RKO (cell line): ENCODE measurements around the gene ART4.

Experiments used
- DNase-seq: peaks from one replicate; pipeline ENCODE4 v3.0.0-alpha.2; 2016; ENCODE audit warnings: low spot score

Gene ART4

DNA sequence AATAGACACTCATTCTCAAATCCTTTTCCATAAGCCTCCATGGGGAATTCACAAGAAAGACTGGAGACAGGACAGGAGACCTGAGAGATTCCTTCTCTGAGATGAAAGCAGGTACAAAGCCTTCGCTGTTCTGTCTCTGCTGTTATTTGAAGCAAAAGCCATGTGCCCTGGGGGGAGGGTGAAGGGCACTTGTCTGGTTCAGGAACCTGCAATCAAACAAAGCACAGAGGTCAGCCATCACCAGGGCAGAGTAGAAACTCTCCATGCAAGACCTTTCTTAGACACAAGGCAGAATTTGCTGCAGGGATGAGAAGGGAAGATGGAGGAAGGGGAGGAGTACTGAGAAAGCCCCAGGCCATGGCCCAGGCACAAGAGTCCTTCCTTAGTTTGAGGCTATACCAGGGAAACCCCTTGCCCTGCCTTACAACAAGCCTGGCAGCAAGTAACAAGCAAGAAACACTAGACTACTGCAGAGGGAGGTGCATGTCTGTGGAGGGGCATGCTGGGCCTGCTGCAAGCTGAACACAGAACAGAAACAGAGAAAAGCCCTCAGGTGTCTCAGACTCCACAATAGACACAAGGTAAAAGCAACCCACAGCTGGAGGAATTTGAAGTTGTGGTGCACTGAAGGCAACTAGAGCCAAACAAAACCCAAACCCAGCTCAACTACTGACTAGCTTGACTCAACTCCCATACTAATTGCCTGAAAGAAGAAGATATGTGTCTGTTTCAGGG is 7.8 kb upstream of the ART4 start:
- DNase-seq = no peak

- no peak for DNase-seq
Measured at GRCh38 chr12:14849661-14850060, 6.3 kb upstream of the ART4 start.

GRCh38 chr12:14846876-14847580 is 3.7 kb upstream of the ART4 start:
- DNase-seq = no peak

- no peak for DNase-seq
Measured at GRCh38 chr12:14846042-14846587, 2.8 kb upstream of the ART4 start.

DNA sequence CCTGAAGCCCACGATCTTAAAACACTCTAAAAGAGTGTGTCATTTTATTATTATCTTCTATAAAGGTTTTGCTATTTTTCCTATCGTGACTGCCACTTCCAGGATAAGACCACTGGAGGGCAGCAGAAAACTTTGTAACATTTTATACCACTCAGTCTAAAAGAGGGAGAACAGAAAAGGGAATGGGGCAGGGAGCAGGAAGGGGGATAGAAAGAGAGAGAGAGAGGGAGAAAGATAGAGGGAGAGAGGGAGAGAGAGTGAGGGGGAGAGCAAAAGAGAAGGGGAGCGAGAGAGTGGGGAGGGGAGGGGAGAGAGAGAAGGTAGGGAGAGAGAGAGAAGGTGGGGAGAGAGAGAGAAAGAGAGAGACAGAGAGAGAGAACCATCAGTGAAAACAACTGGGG is 2.0 kb upstream of the ART4 start:
- DNase-seq = peak; percentile 62

GRCh38 chr12:14844401-14844800 is 1.1 kb upstream of the ART4 start:
- no peak for DNase-seq

- no peak for DNase-seq
Measured at GRCh38 chr12:14842315-14842714, 1.0 kb downstream of the ART4 start.

- no peak for DNase-seq
Measured at GRCh38 chr12:14841761-14842160, 1.6 kb downstream of the ART4 start.

DNA sequence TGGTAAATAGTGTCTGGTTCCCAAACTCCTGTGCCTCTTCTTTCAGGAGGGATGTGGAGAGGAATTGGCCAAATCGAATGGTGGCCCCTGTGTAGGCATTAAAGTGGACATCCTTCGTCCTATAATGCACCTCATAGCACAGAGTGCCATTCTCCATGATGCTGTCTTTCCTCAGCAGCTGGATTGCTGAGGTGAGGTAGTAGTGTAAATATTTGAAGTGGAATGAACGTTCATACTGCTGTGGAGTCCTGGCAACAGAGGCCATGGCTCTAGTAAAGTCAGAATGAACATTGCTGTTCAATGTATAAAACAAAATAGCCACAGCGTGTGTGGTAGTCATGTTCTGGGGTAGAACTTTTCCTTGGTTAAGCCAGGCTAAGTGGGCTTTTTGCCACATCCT is 2.7 kb downstream of the ART4 start:
- DNase-seq = no peak

DNA sequence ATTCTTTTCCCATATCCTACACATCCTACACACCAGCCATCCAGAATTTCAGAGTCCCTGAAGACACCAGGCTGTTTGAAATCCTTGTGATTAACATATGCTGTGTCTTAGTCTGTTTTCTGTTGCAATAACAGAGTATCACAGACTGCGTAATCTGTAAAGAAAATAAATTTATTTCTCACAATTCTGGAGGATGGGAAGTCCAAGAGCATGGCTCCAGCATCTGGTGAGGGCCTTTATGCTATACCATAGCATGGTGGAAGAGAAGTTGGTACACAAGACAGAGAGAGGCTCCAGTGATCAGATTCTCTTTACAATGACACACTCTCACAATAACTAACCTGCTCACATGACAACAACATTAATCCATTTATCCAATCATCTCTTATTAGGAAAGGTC is 4.1 kb downstream of the ART4 start:
- no peak for DNase-seq

GRCh38 chr12:14836336-14837210 is 6.8 kb downstream of the ART4 start:
- peak; percentile 87 for DNase-seq

DNA sequence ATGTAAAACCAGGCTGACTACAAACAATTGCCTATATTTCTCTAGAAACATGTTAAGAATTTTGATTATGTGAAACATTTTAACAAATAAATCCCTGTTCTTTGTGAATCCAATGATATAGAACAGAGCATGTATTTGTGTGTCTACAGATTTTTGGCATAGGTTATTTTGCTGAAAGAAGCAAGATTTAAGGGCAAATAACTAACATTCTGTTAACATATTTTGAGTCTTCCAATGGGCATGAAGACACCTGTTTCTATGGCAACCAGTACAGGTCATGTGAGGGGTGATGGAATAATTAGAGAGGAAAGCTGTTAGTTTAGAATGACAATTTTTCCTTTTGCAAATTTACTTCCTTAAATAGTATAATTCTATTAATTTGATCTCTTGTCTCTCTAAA is 8.8 kb downstream of the ART4 start:
- no peak for DNase-seq

DNA sequence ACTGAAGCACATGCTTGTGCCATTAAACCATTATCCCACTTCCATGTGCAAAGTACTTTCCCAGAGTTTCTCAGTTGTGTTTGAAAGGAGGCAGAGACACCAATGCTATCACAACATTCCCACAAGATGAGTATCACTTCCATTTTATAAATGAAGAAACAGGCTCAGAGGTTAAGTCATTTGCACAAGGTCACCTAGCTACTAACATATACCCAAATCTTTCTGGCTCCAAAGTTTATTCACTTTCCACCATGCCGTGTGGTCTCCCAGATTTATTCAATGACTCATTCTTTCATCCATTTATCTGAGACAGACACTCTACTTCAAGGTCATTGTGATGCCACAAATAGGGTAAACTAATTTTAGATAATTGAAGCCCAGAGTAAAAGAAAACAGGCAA is 9.4 kb downstream of the ART4 start:
- DNase-seq = no peak

GRCh38 chr12:14833336-14833735 is 10.0 kb downstream of the ART4 start:
- no peak for DNase-seq

- DNase-seq = peak; percentile 53
Measured at GRCh38 chr12:14828892-14829291, 14.4 kb downstream of the ART4 start.

DNA sequence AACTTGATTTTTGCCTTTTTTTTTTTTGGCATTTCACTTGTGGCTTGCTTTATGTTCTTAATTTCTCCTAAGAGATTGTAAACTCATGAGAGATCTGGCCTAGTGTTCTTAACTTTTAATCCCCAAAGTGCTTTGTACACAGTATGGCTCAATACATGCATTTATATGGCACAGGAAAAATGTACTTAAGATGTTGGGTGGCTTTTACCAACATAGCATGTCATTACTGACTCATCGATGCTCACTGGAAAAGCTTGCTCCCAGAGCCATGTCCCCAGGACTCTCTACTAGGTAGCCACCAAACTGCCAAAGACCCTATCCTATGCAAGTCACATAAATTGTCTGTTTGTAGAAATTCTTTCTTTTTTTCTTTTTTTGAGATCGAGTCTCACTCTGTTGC is 16.3 kb downstream of the ART4 start:
- DNase-seq = no peak

DNA sequence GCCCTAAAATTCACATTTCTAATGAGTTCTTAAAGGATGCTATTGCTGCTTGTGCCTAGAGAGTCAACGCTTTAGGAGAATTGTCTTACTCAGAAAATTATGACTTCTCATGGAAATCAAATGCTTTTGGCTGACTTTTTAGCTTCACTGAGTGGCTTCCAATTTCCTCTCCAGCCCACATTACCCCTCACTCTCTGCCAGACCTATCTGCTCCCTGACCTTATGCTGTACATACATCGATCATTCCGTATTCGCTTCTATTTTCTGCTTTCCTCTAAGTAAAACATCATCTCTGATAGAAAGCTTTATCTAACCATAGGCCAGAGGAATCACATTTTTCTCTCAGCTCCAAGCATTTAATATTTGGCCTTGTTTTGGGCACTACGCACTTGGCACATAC is 16.8 kb downstream of the ART4 start:
- no peak for DNase-seq

DNA sequence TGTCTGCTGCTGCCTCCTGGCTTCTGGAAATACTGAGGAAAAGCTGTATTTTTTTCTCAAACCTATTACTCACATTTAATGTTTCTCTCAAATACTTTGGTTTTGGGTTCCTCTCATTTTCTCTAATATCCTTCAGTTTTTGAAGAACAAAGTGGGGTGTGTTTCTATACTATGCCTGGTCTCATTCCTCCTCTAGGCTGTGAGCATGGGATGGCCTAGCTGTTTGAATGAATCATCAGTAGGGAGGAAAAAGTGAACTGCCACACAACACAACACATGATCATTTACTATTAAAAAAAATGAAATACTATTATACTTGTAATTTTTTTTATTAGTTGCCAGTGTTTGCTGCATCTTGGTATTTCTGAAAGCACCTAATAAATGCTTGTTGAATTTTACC is 18.1 kb downstream of the ART4 start:
- DNase-seq = no peak

- peak; percentile 52 for DNase-seq
Measured at GRCh38 chr12:14824012-14824634, 19.2 kb downstream of the ART4 start.

DNA sequence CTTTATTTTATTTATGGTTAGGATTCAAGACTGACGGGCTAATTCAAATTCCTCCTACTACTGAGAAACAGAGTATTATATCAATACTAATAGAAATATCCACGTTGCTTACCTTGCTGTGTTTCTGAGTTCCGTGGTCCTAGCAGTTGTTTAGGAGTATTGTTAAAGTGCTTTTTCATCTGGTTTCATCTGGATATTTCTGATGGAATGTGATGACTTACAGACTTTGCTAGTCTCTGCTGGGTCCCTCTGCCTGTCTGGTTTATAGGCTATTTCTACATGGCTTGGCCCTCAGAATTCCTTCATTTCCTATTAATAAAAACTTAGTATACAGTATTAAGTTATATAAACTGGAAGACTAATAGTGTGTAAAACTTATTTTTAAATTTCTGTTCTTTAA is 29.3 kb downstream of the ART4 start, which contains the start of gene SMCO3:
SMCO3 (minus strand) TSS at position 169 of the 400 bp plus-strand sequence. CDS start 7,502 bp downstream, outside the sequence.
- DNase-seq = no peak

DNA sequence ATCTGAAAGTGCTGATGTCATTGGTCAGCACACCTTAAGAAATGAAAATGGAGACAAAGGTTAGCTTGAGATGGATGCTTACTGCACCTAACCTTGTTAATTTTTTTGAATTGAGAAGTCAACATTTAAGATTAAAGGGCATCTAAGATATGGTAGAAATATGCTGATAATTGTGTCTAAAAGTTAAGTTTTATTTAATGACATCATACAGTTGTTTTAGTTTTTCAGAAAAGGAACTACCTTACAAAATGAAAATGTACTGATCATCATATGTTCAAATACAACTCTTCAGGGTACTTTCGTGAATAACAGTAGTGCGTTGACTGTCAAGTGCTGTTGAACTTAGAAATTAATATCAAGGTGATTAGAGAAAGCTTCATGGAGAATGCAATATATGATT is 31.8 kb downstream of the ART4 start:
- no peak for DNase-seq

DNA sequence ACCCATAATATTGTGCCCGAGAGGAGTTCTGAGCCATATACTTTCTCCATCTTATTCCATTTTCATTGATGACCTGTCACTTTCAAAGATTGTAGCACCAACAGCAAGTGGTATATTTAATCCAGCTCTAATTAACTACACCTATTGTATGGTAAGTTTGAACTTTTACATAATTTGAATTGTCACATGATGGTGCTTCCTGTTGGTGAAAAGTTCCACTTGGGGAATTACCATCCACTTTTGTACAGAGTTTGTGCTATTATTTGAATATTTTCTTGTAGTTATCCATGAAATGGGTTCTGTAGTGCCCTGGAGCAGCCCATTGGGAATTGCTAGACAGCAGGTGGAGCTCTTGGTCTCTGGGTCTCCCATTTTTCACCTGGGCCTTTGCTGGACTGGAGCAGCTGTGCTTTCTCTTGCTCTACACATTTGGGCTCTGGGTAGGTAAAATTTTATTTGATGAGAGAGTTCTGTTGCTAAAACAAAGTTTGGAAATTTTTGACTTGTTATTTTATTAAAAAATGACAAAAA is 32.3 kb downstream of the ART4 start:
- peak; percentile 27 for DNase-seq
